ENCODE results near the gene BTBD19.

BTBD19 gene

GRCh38 chr1:44842486-44842861, 34.2 kb downstream of the BTBD19 start:
- Histone ChIP-seq H2BK15ac (ENCODE audit: low read length) (no peak overlapping the region), H2BK5ac (ENCODE audit: low read length) (no peak overlapping the region), H3K79me1 (ENCODE audit: low read depth, low read length) (no peaks in the 10 kb centered on the region), H3K4ac (ENCODE audit: low read length) (no peak overlapping the region), H4K8ac (ENCODE audit: low read depth, low read length) (no peak overlapping the region), H4K91ac (ENCODE audit: low read depth, low read length, poor library complexity) (no peak overlapping the region), H2AK5ac (ENCODE audit: low read depth, low read length) (no peak overlapping the region), H3K4me1 (ENCODE audit: control insufficient read depth in 2 of 2, insufficient read depth in 1 of 2, low read depth in 1 of 2, low read length in 2 of 2) (peaks cover 0 to 8% of the 10 kb centered on the region in 2 donors), H3K9ac (ENCODE audit: low read depth, low read length, poor library complexity) (peak overlapping the region; percentile 54), H3K9me3 (replicated peaks in 1 of 2; ENCODE audit: control insufficient read depth in 2 of 2, insufficient read depth in 1 of 2, low read depth in 1 of 2, low read length in 2 of 2) (peaks cover 0 to 3% of the 10 kb centered on the region in 2 donors), H3K27me3 (ENCODE audit: control insufficient read depth in 3 of 3, insufficient read depth in 3 of 3, low read depth in 1 of 3, low read length in 3 of 3) (peaks cover 0 to 8% (median 0%) of the 10 kb centered on the region in 3 experiments), H2BK12ac (ENCODE audit: low read length) (no peak overlapping the region), H3K23ac (ENCODE audit: low read depth, low read length, poor library complexity) (peak overlapping the region; percentile 1), H2AFZ (ENCODE audit: low read length) (peak overlapping the region; percentile 98), H3K4me2 (ENCODE audit: insufficient read depth, low read length, poor library complexity, severe bottlenecking) (peak overlapping the region; percentile 95), H3K27ac (replicated peaks; ENCODE audit: low read length) (no peak overlapping the region), H3K14ac (ENCODE audit: low read length) (no peak overlapping the region), H3K36me3 (replicated peaks in 1 of 2; ENCODE audit: control insufficient read depth in 2 of 2, insufficient read depth in 2 of 2, low read length in 2 of 2) (no peaks in the 10 kb centered on the region), H2BK120ac (ENCODE audit: low read depth, low read length) (no peak overlapping the region), H3K4me3 (ENCODE audit: low read length in 2 of 2) (peak overlapping the region; percentile 56 to 80), H3K18ac (ENCODE audit: low read length) (peak overlapping the region; percentile 94)
- DNase-seq (ENCODE audit: low spot score), result no peak
- WGBS, 2 donors (ENCODE audit: extremely low coverage in 2 of 2, insufficient read length in 2 of 2, insufficient replicate concordance in 1 of 2), result no CpG with 5 or more reads among the region's 16 CpGs

GRCh38 chr1:44842862-44843655, 34.7 kb downstream of the BTBD19 start, which contains the start of gene PTCH2:
PTCH2 (minus strand) TSS chr1:44843253; CDS start chr1:44842932, 321 bp downstream.
- DNase-seq (ENCODE audit: low spot score), result peak; percentile 90
- no peak within 1 kb of the TSS for H3K27ac ChIP-seq (replicated peaks; ENCODE audit: low read length)

DNA sequence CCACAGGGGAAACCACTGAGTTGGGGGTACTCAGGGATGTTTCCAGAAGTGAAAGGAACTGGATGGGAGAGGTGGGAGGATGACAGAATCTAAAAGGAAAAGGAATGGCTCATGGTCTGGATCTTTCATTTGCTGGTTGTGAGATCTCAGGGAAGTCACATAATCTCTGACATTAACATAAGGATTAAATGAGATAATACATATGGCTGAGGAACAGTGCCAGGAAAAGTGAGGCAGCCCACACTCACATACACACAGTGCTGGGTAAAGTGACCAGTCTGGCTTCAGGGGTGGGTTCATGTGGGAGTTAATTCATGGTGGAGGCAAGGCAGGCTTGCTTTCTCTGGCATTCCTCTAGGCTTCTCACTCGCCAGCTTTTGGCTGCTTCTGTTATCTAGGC, 38.7 kb downstream of the BTBD19 start:
- Histone ChIP-seq H3K27ac (replicated peaks; ENCODE audit: low read length) (no peak overlapping the region), H3K23ac (ENCODE audit: low read depth, low read length, poor library complexity) (no peak overlapping the region), H3K18ac (ENCODE audit: low read length) (no peak overlapping the region), H2AFZ (ENCODE audit: low read length) (no peak overlapping the region), H4K8ac (ENCODE audit: low read depth, low read length) (no peak overlapping the region), H3K4me2 (ENCODE audit: insufficient read depth, low read length, poor library complexity, severe bottlenecking) (no peak overlapping the region), H2BK5ac (ENCODE audit: low read length) (no peak overlapping the region), H4K91ac (ENCODE audit: low read depth, low read length, poor library complexity) (no peak overlapping the region), H3K79me1 (ENCODE audit: low read depth, low read length) (no peaks in the 10 kb centered on the region), H2BK120ac (ENCODE audit: low read depth, low read length) (no peak overlapping the region), H3K9me3 (replicated peaks in 1 of 2; ENCODE audit: control insufficient read depth in 2 of 2, insufficient read depth in 1 of 2, low read depth in 1 of 2, low read length in 2 of 2) (peaks cover 0 to 2% of the 10 kb centered on the region in 2 donors), H3K4ac (ENCODE audit: low read length) (no peak overlapping the region), H2AK5ac (ENCODE audit: low read depth, low read length) (no peak overlapping the region), H3K36me3 (replicated peaks in 1 of 2; ENCODE audit: control insufficient read depth in 2 of 2, insufficient read depth in 2 of 2, low read length in 2 of 2) (no peaks in the 10 kb centered on the region), H2BK15ac (ENCODE audit: low read length) (no peak overlapping the region), H3K14ac (ENCODE audit: low read length) (no peak overlapping the region), H3K9ac (ENCODE audit: low read depth, low read length, poor library complexity) (no peak overlapping the region), H3K4me3 (ENCODE audit: low read length in 2 of 2) (peak overlapping the region in 1 of 2 donors; percentile 26), H2BK12ac (ENCODE audit: low read length) (no peak overlapping the region), H3K27me3 (ENCODE audit: control insufficient read depth in 3 of 3, insufficient read depth in 3 of 3, low read depth in 1 of 3, low read length in 3 of 3) (peaks cover 0 to 4% (median 0%) of the 10 kb centered on the region in 3 experiments), H3K4me1 (ENCODE audit: control insufficient read depth in 2 of 2, insufficient read depth in 1 of 2, low read depth in 1 of 2, low read length in 2 of 2) (peaks cover 7 to 8% of the 10 kb centered on the region in 2 donors)
- DNase-seq (ENCODE audit: low spot score), result no peak
- WGBS, 2 donors (ENCODE audit: extremely low coverage in 2 of 2, insufficient read length in 2 of 2, insufficient replicate concordance in 1 of 2), result no CpG with 5 or more reads among the region's 1 CpG

More at GRCh38 chr1:44842862-44843655, 34.7 kb downstream of the BTBD19 start, which contains the start of gene PTCH2:
- Histone ChIP-seq H3K4ac (ENCODE audit: low read length) (no peak within 1 kb of the TSS), H2AFZ (ENCODE audit: low read length) (peak within 1 kb of the TSS; percentile 98), H2BK5ac (ENCODE audit: low read length) (no peak within 1 kb of the TSS), H3K4me1 (ENCODE audit: control insufficient read depth in 2 of 2, insufficient read depth in 1 of 2, low read depth in 1 of 2, low read length in 2 of 2) (peaks cover 0 to 8% of the 10 kb centered on the region in 2 donors), H2BK12ac (ENCODE audit: low read length) (no peak within 1 kb of the TSS), H3K9ac (ENCODE audit: low read depth, low read length, poor library complexity) (peak within 1 kb of the TSS; percentile 82), H3K4me2 (ENCODE audit: insufficient read depth, low read length, poor library complexity, severe bottlenecking) (peak within 1 kb of the TSS; percentile 95), H2BK120ac (ENCODE audit: low read depth, low read length) (no peak within 1 kb of the TSS), H3K14ac (ENCODE audit: low read length) (peak within 1 kb of the TSS; percentile 58), H2BK15ac (ENCODE audit: low read length) (peak within 1 kb of the TSS; percentile 56), H3K4me3 (ENCODE audit: low read length in 2 of 2) (peak within 1 kb of the TSS; percentile 56 to 80), H3K9me3 (replicated peaks in 1 of 2; ENCODE audit: control insufficient read depth in 2 of 2, insufficient read depth in 1 of 2, low read depth in 1 of 2, low read length in 2 of 2) (peaks cover 0 to 3% of the 10 kb centered on the region in 2 donors), H3K18ac (ENCODE audit: low read length) (peak within 1 kb of the TSS; percentile 94), H4K8ac (ENCODE audit: low read depth, low read length) (no peak within 1 kb of the TSS), H3K27me3 (ENCODE audit: control insufficient read depth in 3 of 3, insufficient read depth in 3 of 3, low read depth in 1 of 3, low read length in 3 of 3) (peaks cover 0 to 8% (median 0%) of the 10 kb centered on the region in 3 experiments), H3K23ac (ENCODE audit: low read depth, low read length, poor library complexity) (peak within 1 kb of the TSS; percentile 96), H2AK5ac (ENCODE audit: low read depth, low read length) (no peak within 1 kb of the TSS), H4K91ac (ENCODE audit: low read depth, low read length, poor library complexity) (no peak within 1 kb of the TSS), H3K79me1 (ENCODE audit: low read depth, low read length) (no peaks in the 10 kb centered on the region), H3K36me3 (replicated peaks in 1 of 2; ENCODE audit: control insufficient read depth in 2 of 2, insufficient read depth in 2 of 2, low read length in 2 of 2) (no peaks in the 10 kb centered on the region)
- no CpG with 5 or more reads among the region's 72 CpGs for WGBS, 2 donors (ENCODE audit: extremely low coverage in 2 of 2, insufficient read length in 2 of 2, insufficient replicate concordance in 1 of 2)

DNA sequence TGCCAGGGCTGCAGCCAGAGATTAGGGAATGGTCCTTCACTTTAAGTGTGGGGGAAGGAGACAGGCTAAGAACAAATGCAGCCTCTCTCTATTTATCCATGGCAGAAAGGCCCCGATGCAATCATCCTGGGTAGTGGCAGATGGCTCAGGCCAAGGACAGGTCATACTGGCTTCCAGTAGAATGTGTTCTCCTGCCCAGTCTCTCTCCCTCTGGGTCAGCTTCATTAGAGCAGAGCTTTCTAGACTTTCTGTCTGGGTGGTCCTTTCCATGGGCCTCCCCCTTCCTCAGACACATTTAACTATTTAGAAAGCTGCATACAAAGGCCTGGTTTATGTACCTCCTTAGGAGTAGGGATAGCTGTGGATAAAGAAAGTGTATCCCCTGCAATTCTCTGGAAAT, 39.5 kb downstream of the BTBD19 start:
- H3K14ac ChIP-seq (ENCODE audit: low read length), result no peak overlapping the region
- H3K4ac ChIP-seq (ENCODE audit: low read length), result no peak overlapping the region
- no peak overlapping the region for H3K27ac ChIP-seq (replicated peaks; ENCODE audit: low read length)
- no peak overlapping the region for H2AFZ ChIP-seq (ENCODE audit: low read length)
- H4K8ac ChIP-seq (ENCODE audit: low read depth, low read length), result no peak overlapping the region
- DNase-seq (ENCODE audit: low spot score), result no peak
- no peak overlapping the region for H2BK5ac ChIP-seq (ENCODE audit: low read length)
- H2AK5ac ChIP-seq (ENCODE audit: low read depth, low read length), result no peak overlapping the region
- peaks cover 4 to 7% of the 10 kb centered on the region in 2 donors for H3K4me1 ChIP-seq (ENCODE audit: control insufficient read depth in 2 of 2, insufficient read depth in 1 of 2, low read depth in 1 of 2, low read length in 2 of 2)
- no peak overlapping the region for H3K4me3 ChIP-seq (ENCODE audit: low read length in 2 of 2)
- no peak overlapping the region for H3K18ac ChIP-seq (ENCODE audit: low read length)
- H3K9me3 ChIP-seq (replicated peaks in 1 of 2; ENCODE audit: control insufficient read depth in 2 of 2, insufficient read depth in 1 of 2, low read depth in 1 of 2, low read length in 2 of 2), result peaks cover 0 to 2% of the 10 kb centered on the region in 2 donors
- H2BK15ac ChIP-seq (ENCODE audit: low read length), result no peak overlapping the region
- WGBS, 2 donors (ENCODE audit: extremely low coverage in 2 of 2, insufficient read length in 2 of 2, insufficient replicate concordance in 1 of 2), result no CpG with 5 or more reads among the region's 1 CpG
- H3K23ac ChIP-seq (ENCODE audit: low read depth, low read length, poor library complexity), result no peak overlapping the region
- H3K36me3 ChIP-seq (replicated peaks in 1 of 2; ENCODE audit: control insufficient read depth in 2 of 2, insufficient read depth in 2 of 2, low read length in 2 of 2), result no peaks in the 10 kb centered on the region
- no peak overlapping the region for H3K4me2 ChIP-seq (ENCODE audit: insufficient read depth, low read length, poor library complexity, severe bottlenecking)
- no peak overlapping the region for H3K9ac ChIP-seq (ENCODE audit: low read depth, low read length, poor library complexity)
- no peaks in the 10 kb centered on the region for H3K79me1 ChIP-seq (ENCODE audit: low read depth, low read length)
- H3K27me3 ChIP-seq (ENCODE audit: control insufficient read depth in 3 of 3, insufficient read depth in 3 of 3, low read depth in 1 of 3, low read length in 3 of 3), result no peaks in the 10 kb centered on the region
- H4K91ac ChIP-seq (ENCODE audit: low read depth, low read length, poor library complexity), result no peak overlapping the region
- H2BK120ac ChIP-seq (ENCODE audit: low read depth, low read length), result no peak overlapping the region
- H2BK12ac ChIP-seq (ENCODE audit: low read length), result no peak overlapping the region
